Endothelial cell of umbilical vein (primary cell): ENCODE measurements around the gene NOSIP.

Experiments used
- CTCF ChIP-seq, 2 donors: IDR thresholded peaks; 1 replicate in 1 of 2; 2 replicates in 1 of 2; pipeline ENCODE4 v1.5.1; 2011; ENCODE audit warnings: low read length in 2 of 2, mild to moderate bottlenecking in 2 of 2, moderate library complexity in 2 of 2, control low read depth in 1 of 2, inconsistent platforms in 1 of 2, low read depth in 1 of 2; ENCODE audit not compliant: insufficient read depth in 1 of 2; ENCODE audit errors: extremely low read depth in 1 of 2
- EZH2 ChIP-seq: IDR thresholded peaks from 2 replicates; pipeline ENCODE4 v1.6.1; 2012; ENCODE audit warnings: borderline replicate concordance, low read depth, mild to moderate bottlenecking, moderate library complexity, low read length, inconsistent platforms; ENCODE audit not compliant: severe bottlenecking
- FOS ChIP-seq: IDR thresholded peaks from 2 replicates; pipeline ENCODE4 v1.6.1; 2011; ENCODE audit warnings: mild to moderate bottlenecking, low read length, moderate library complexity, borderline replicate concordance; ENCODE audit not compliant: insufficient read depth
- JUN ChIP-seq: IDR thresholded peaks from 2 replicates; pipeline ENCODE4 v1.6.1; 2011; ENCODE audit warnings: borderline replicate concordance, low read depth; ENCODE audit not compliant: insufficient read length, insufficient read depth
- MYC ChIP-seq: IDR thresholded peaks from one replicate; pipeline ENCODE4 v1.6.1; 2011; ENCODE audit warnings: mild to moderate bottlenecking, low read depth, low read length
- POLR2A ChIP-seq: IDR thresholded peaks from 2 replicates; pipeline ENCODE4 v1.6.1; 2012; ENCODE audit warnings: low read depth, mild to moderate bottlenecking, control low read depth, low read length
- POLR2AphosphoS5 ChIP-seq: IDR thresholded peaks from 2 replicates; pipeline ENCODE4 v1.6.1; 2012; ENCODE audit warnings: low read depth, mild to moderate bottlenecking, control low read depth, low read length, moderate library complexity; ENCODE audit not compliant: insufficient read depth

- no peak for TF ChIP-seq MYC
- no peak for TF ChIP-seq JUN
- no peak for TF ChIP-seq CTCF (IDR thresholded peaks at IDR 0.05; ENCODE audit: extremely low read depth in 1 of 2, insufficient read depth in 1 of 2, low read depth in 1 of 2, low read length in 2 of 2)
- TF ChIP-seq POLR2A = no peak
- TF ChIP-seq FOS = no peak
- TF ChIP-seq POLR2AphosphoS5 = no peak
- no peak for TF ChIP-seq EZH2
These were observed 21.8 kb downstream of the NOSIP start for GRCh38 chr19:49558591-49558990.
